Liver (tissue), 2 donors: ENCODE results near the gene PRELID3B.

Source experiments
- TF ChIP-seq, protein P1 (sequence below): fragments of 150-350 bp; IDR thresholded peaks from 2 replicates; pipeline ENCODE4 v1.5.1; 2017; ENCODE audit warnings: improper control_type of control experiment, low read depth, low read length; ENCODE audit not compliant: missing input control
- TF ChIP-seq, protein P2 (sequence below): IDR thresholded peaks from 2 replicates; pipeline ENCODE4 v1.6.1; 2016; ENCODE audit warnings: antibody characterized with exemption
- donor health status: healthy.

DNA sequence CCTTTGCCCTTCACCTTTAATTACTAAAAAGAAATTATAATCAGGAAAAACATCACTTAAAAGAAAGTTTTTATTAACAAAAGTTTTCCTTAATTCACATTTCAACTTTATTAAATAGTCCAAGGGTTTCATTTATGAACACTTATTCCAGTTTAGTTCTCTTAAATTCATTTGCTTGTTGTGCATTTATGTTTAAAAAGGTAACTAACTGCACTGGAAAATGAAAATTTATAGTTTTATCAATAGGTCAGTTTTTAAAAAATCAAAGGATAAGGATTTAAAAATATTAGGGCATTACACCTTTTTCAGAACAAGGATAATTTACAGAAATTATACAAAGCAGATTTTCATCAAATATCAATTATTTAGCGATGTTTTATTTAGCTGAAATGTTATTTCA is 9.5 kb downstream of the PRELID3B start:
- TF ChIP-seq, protein P1, sequence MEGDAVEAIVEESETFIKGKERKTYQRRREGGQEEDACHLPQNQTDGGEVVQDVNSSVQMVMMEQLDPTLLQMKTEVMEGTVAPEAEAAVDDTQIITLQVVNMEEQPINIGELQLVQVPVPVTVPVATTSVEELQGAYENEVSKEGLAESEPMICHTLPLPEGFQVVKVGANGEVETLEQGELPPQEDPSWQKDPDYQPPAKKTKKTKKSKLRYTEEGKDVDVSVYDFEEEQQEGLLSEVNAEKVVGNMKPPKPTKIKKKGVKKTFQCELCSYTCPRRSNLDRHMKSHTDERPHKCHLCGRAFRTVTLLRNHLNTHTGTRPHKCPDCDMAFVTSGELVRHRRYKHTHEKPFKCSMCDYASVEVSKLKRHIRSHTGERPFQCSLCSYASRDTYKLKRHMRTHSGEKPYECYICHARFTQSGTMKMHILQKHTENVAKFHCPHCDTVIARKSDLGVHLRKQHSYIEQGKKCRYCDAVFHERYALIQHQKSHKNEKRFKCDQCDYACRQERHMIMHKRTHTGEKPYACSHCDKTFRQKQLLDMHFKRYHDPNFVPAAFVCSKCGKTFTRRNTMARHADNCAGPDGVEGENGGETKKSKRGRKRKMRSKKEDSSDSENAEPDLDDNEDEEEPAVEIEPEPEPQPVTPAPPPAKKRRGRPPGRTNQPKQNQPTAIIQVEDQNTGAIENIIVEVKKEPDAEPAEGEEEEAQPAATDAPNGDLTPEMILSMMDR, result no peak
- TF ChIP-seq, protein P2, sequence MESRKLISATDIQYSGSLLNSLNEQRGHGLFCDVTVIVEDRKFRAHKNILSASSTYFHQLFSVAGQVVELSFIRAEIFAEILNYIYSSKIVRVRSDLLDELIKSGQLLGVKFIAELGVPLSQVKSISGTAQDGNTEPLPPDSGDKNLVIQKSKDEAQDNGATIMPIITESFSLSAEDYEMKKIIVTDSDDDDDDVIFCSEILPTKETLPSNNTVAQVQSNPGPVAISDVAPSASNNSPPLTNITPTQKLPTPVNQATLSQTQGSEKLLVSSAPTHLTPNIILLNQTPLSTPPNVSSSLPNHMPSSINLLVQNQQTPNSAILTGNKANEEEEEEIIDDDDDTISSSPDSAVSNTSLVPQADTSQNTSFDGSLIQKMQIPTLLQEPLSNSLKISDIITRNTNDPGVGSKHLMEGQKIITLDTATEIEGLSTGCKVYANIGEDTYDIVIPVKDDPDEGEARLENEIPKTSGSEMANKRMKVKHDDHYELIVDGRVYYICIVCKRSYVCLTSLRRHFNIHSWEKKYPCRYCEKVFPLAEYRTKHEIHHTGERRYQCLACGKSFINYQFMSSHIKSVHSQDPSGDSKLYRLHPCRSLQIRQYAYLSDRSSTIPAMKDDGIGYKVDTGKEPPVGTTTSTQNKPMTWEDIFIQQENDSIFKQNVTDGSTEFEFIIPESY, result no peak
